ENCODE data around the gene POLR2L. TPM values are rescaled to one million over a fixed set of nuclear protein-coding genes. Genes with fewer than 3 reads are reported as not detected.

Gene POLR2L
- total RNA-seq, 3 donors from 2014 or later (not counting 1 experiment from before 2014, with no cell fraction given): 48.2 to 63.8 (median 61.2) TPM

- DNase-seq (no peak), ATAC-seq (no peak)
- Mint-ChIP-seq H3K27me3 (ENCODE audit: low read depth in 2 of 2) (no peaks in the 10 kb centered on the region), H3K27ac (no peak overlapping the region), H3K36me3 (no peaks in the 10 kb centered on the region), H3K4me3 (no peak overlapping the region), H3K4me1 (peaks cover 22% of the 10 kb centered on the region in 2 donors), H3K9me3 (no peaks in the 10 kb centered on the region)
- no peaks in the 10 kb centered on the region for H3K9me3 ChIP-seq (ENCODE audit: control insufficient read depth, insufficient read depth, low read length)
- H3K27ac ChIP-seq (ENCODE audit: low read length): no peak overlapping the region
- intact Hi-C loops (cut with micrococcal nuclease): no loop called here
- 97% methylated on average over 6 of the region's 6 CpGs for WGBS (ENCODE audit: insufficient coverage)
- peaks cover 26% of the 10 kb centered on the region for H3K36me3 ChIP-seq (ENCODE audit: control insufficient read depth, insufficient read depth, low read length)
- no peaks in the 10 kb centered on the region for H3K27me3 ChIP-seq (ENCODE audit: control insufficient read depth, insufficient read depth, low read length)
- no peak for TF ChIP-seq CTCF (IDR thresholded peaks at IDR 0.05)
- no peak overlapping the region for H3K4me3 ChIP-seq (ENCODE audit: low read length)
- peaks cover 29% of the 10 kb centered on the region for H3K4me1 ChIP-seq (ENCODE audit: control insufficient read depth, insufficient read depth, low read length)
These were observed 29.3 kb downstream of the POLR2L start for GRCh38 chr11:813072-813455.

- H3K36me3 Mint-ChIP-seq: no peaks in the 10 kb centered on the region
- Histone ChIP-seq H3K9me3 (ENCODE audit: control insufficient read depth, insufficient read depth, low read length) (no peaks in the 10 kb centered on the region), H3K36me3 (ENCODE audit: control insufficient read depth, insufficient read depth, low read length) (peaks cover 26% of the 10 kb centered on the region), H3K27ac (ENCODE audit: low read length) (no peak overlapping the region), H3K4me3 (ENCODE audit: low read length) (no peak overlapping the region), H3K27me3 (ENCODE audit: control insufficient read depth, insufficient read depth, low read length) (no peaks in the 10 kb centered on the region), H3K4me1 (ENCODE audit: control insufficient read depth, insufficient read depth, low read length) (peaks cover 29% of the 10 kb centered on the region)
- H3K27me3 Mint-ChIP-seq (ENCODE audit: low read depth in 2 of 2): no peaks in the 10 kb centered on the region
- ATAC-seq (no peak), DNase-seq (no peak)
- intact Hi-C loops (cut with micrococcal nuclease): no loop called here
- no peaks in the 10 kb centered on the region for H3K9me3 Mint-ChIP-seq
- H3K4me3 Mint-ChIP-seq: peak overlapping the region; percentile 25
- 91% methylated on average over 3 of the region's 3 CpGs for WGBS (ENCODE audit: insufficient coverage)
- TF ChIP-seq CTCF (IDR thresholded peaks at IDR 0.05): no peak
- H3K4me1 Mint-ChIP-seq: peaks cover 22 to 26% of the 10 kb centered on the region in 2 donors
- H3K27ac Mint-ChIP-seq: no peak overlapping the region
These were observed 29.9 kb downstream of the POLR2L start for GRCh38 chr11:812390-812789.

- DNase-seq (no peak), ATAC-seq (no peak)
- intact Hi-C loops (cut with micrococcal nuclease): no loop called here
- Histone ChIP-seq H3K36me3 (ENCODE audit: control insufficient read depth, insufficient read depth, low read length) (peaks cover 26% of the 10 kb centered on the region), H3K4me1 (ENCODE audit: control insufficient read depth, insufficient read depth, low read length) (peaks cover 29% of the 10 kb centered on the region), H3K4me3 (ENCODE audit: low read length) (no peak overlapping the region), H3K27ac (ENCODE audit: low read length) (no peak overlapping the region), H3K9me3 (ENCODE audit: control insufficient read depth, insufficient read depth, low read length) (no peaks in the 10 kb centered on the region), H3K27me3 (ENCODE audit: control insufficient read depth, insufficient read depth, low read length) (no peaks in the 10 kb centered on the region)
- H3K4me1 Mint-ChIP-seq: peaks cover 22 to 26% of the 10 kb centered on the region in 2 donors
- no peaks in the 10 kb centered on the region for H3K9me3 Mint-ChIP-seq
- H3K27me3 Mint-ChIP-seq (ENCODE audit: low read depth in 2 of 2): no peaks in the 10 kb centered on the region
- WGBS (ENCODE audit: insufficient coverage): 80% methylated on average over 14 of the region's 14 CpGs
- TF ChIP-seq CTCF (IDR thresholded peaks at IDR 0.05): no peak
- H3K36me3 Mint-ChIP-seq: no peaks in the 10 kb centered on the region
- peak overlapping the region; percentile 16 to 94 for H3K27ac Mint-ChIP-seq
- H3K4me3 Mint-ChIP-seq: peak overlapping the region; percentile 58
These were observed 30.7 kb downstream of the POLR2L start for GRCh38 chr11:811446-812245.

Measured in natural killer cell (primary cell).